T-helper 22 cell (primary cell): Measurements from ENCODE around the gene MAPKBP1.
"Not testable (repeated sequence)": the region's sequence is repeated elsewhere in the genome, so short reads cannot be mapped to it uniquely, and the experiment has no call there.

Source experiments
- DNase-seq: peaks from one replicate; pipeline ENCODE4 v3.0.0-alpha.2; 2020; ENCODE audit warnings: low read depth

Gene MAPKBP1, protein sequence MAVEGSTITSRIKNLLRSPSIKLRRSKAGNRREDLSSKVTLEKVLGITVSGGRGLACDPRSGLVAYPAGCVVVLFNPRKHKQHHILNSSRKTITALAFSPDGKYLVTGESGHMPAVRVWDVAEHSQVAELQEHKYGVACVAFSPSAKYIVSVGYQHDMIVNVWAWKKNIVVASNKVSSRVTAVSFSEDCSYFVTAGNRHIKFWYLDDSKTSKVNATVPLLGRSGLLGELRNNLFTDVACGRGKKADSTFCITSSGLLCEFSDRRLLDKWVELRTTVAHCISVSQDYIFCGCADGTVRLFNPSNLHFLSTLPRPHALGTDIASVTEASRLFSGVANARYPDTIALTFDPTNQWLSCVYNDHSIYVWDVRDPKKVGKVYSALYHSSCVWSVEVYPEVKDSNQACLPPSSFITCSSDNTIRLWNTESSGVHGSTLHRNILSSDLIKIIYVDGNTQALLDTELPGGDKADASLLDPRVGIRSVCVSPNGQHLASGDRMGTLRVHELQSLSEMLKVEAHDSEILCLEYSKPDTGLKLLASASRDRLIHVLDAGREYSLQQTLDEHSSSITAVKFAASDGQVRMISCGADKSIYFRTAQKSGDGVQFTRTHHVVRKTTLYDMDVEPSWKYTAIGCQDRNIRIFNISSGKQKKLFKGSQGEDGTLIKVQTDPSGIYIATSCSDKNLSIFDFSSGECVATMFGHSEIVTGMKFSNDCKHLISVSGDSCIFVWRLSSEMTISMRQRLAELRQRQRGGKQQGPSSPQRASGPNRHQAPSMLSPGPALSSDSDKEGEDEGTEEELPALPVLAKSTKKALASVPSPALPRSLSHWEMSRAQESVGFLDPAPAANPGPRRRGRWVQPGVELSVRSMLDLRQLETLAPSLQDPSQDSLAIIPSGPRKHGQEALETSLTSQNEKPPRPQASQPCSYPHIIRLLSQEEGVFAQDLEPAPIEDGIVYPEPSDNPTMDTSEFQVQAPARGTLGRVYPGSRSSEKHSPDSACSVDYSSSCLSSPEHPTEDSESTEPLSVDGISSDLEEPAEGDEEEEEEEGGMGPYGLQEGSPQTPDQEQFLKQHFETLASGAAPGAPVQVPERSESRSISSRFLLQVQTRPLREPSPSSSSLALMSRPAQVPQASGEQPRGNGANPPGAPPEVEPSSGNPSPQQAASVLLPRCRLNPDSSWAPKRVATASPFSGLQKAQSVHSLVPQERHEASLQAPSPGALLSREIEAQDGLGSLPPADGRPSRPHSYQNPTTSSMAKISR (N-terminal part only)

DNA sequence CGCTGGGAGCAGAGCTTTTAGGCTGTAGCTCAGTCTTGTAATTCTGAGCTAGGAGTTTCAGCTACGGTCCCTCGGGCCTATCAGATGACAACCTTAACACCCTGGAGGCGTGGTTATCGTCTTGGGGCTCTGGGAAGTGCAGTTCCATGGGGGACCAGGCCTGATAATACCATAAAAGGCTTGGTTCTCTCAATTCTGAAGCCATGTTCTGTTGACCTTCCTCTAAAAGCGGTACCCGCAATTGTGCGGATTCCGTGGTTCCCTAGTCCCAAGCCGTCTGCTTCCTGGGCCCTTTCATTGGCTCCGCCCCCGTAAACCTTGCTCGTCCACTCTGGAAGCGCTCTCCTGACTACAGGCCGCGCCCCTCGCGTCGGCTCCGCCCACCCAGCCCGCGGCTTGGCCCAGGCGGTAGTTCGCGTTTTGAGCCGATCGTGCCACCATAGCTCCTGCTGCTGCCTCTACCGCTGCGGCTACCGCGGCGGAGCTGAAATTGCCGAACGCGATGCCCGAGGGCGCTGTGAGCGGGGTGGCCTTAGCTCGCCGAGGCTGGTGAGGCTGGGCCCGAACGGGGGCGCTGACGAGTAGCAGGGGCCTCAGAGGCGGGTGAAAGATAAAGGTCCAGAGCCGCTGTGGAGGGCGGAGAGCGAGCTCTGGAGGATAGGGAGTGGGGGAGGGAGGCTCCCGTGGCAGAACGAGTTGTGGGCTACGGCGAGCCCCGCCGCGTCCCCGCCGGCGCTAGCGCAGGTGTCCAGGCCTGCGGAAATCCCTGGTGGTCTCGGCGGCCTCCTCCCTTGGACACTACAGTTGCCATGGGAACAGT, at the start of gene MAPKBP1:
TSS of gene MAPKBP1 (plus strand) at position 423 of the 820 bp plus-strand sequence. CDS start 792 bp downstream, outside the sequence.
- DNase-seq, result peak; percentile 97

- no peak for DNase-seq
These were observed 47.1 kb upstream of the MAPKBP1 start for GRCh38 chr15:41727143-41727542.

GRCh38 chr15:41728061-41728460, 46.2 kb upstream of the MAPKBP1 start:
- not testable (repeated sequence) for DNase-seq

- DNase-seq, result no peak
These were observed 43.7 kb upstream of the MAPKBP1 start for GRCh38 chr15:41730543-41730942.

DNA sequence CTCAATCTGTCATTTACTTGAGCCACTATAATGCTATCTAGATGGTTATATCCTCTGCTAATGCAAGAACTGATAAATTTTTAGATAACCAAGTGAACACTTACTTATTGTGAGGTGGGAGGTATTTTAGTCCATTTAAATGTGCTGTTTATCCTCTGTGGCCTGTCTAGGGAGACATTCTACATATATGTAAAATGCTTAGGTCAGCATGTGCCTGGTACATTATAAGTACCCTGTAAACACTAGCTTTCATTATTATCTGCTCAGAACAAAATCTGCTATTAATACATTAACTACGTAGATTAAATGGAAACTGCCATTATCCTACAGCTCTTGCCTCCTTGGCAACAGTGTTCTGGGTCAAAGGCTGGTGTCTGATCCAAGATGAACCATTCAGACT, 41.8 kb upstream of the MAPKBP1 start:
- DNase-seq, result no peak

DNA sequence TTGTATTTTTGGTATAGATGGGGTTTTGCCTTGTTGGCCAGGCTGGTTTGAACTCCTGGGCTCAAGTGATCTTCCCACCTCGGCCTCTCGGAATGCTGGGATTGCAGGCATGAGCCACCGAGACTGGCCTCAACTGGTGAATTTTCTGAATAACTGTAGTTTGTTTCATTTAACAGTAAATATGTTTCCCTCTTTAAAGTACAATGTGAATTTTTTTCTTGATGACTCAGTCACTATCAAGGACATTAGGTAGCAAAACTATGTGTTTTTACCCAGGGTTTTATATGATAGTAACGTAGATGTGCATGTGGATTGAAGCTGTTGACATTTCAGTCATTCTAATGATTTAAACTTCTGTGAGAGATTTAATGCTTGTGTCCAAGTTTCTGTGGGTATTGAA, 40.2 kb upstream of the MAPKBP1 start:
- no peak for DNase-seq

DNA sequence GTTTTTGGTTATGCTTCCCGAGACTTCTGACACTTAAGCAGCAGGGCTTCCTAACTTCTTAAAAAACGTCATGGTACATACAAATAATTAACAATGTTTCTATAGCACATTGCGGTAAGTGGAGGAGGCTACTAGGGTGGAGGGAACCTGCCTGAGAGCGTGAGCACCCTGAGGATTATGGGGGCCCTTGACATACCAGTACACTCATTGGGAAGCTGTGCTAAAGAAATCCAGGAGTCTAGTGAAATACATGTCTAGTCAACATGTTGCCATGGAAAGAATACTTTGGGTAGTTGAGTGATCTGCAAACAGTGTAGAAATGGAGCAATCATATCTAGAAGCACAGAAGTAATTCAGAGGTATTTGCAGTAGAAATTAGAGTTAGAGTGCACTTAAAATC, 39.2 kb upstream of the MAPKBP1 start:
- DNase-seq, result no peak

DNA sequence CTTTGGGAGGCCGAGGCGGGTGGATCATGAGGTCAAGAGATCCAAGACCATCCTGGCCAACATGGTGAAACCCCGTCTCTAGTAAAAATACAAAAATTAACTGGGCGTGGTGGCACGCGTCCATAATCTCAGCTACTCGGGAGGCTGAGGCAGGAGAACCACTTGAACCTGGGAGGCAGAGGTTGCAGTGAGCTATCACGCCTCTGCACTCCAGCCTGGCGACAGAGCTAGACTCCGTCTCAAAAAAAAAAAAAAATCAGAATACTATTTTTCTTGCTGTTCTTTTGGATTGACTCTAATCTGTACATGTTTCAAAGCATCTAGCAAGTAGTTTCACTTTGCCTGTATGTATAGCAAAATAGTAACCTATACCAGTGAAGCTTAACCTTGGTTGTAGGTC, 38.8 kb upstream of the MAPKBP1 start:
- DNase-seq, result not testable (repeated sequence)

DNA sequence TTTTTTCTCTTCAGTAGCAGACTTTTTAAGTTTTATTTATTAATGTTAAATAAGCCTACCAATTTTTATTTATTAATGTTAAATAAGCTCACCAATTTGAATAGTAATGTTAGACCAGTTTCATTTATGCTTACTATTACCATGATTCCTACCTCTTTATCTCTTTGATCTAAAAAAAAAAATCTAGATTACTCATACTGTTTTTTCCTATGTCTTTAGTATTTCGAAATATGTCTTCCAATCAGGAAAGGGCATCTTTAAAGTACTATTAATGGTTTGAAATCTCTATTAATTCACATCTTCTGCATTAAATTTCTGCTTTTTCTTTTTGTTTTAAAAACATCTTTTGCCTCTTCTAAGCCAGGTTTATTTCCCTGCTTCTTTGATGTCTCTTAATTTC, 27.5 kb upstream of the MAPKBP1 start:
- no peak for DNase-seq

DNA sequence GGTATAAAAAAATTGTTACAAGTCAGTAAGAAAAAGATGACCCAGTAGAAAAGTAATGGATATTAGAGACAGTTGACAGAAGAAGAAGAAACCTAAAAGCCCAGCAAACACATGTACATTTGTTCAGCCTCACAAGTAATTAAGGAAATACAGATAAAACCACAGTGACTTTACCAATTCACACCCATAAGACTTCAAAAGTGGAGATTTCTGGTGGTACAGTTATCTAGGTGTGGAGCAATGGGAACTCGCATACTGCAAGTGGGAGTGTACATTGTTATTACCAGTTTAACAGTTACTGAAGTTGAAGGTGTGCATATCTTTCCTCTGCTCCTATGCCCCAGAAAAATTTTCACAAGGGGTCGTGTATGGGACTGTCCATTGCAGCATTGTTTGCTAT, 18.1 kb upstream of the MAPKBP1 start:
- no peak for DNase-seq

GRCh38 chr15:41772720-41773331, 1.5 kb upstream of the MAPKBP1 start:
- DNase-seq, result peak; percentile 34

DNA sequence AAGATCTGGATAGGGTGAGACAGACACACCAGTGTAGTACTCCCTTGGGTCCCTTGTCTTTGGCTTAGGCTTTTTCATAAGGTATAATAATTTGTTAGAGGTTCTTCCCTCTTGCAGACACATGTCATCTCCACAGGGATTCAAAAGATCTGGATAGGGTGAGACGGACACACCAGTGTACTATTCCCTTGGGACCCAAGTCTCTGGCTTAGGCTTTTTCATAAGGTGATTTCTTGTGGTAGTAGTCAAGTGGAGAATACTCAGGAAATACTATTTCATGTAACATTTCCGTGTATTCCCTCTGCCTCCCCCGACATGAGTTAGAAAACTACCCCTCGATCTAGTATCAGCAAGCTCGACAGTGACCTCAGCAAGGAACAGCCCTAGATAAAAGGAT, 954 bp upstream of the MAPKBP1 start:
- DNase-seq, result no peak

- DNase-seq, result no peak
These were observed 589 bp upstream of the MAPKBP1 start for GRCh38 chr15:41773729-41774061.

DNA sequence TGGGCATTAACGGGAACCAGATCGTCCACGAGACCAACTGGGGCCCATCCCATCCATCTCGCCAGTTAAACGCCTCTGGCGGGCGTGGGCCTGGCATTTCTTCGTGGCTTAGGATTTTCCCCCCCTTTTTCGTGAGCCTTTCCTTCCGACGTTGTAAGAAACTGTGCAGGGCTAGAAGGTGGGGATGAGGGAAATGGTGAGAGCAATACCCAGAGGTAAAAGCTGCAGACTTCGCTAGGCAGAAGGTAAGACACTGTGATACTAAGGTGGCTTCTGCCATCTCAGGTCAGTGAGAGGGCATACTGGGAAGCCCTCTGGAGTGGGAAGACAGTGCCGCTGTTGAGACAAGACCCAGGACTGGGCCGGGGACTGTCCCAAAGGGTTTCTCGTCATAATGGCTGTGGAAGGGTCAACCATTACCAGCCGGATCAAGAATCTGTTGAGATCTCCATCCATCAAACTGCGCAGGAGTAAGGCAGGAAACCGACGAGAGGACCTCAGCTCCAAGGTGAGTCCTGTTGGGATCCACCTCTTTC, 666 bp downstream of the MAPKBP1 start:
- no peak for DNase-seq

DNA sequence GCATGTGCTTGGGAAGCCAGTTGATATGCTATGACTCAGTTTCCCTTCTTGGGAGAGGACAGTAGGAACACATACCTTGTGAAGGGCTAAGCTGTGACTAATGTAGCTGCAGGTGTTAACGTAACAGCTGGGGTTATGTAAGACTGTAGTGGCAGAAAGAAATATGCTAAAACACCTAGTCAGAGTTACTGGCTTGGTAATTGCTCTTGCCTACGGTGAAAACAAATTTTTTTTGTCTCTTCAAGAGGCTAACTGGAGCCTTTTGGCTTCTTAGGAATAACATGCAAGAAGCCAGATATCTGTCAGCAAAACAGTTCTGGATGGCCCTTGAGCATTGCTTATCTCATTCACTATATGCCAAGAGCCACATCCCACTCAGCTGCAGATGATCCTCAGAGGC, 1.4 kb downstream of the MAPKBP1 start:
- DNase-seq, result no peak

- DNase-seq, result no peak
These were observed 3.2 kb downstream of the MAPKBP1 start for GRCh38 chr15:41777421-41777973.

GRCh38 chr15:41778521-41778920, 4.2 kb downstream of the MAPKBP1 start:
- no peak for DNase-seq

DNA sequence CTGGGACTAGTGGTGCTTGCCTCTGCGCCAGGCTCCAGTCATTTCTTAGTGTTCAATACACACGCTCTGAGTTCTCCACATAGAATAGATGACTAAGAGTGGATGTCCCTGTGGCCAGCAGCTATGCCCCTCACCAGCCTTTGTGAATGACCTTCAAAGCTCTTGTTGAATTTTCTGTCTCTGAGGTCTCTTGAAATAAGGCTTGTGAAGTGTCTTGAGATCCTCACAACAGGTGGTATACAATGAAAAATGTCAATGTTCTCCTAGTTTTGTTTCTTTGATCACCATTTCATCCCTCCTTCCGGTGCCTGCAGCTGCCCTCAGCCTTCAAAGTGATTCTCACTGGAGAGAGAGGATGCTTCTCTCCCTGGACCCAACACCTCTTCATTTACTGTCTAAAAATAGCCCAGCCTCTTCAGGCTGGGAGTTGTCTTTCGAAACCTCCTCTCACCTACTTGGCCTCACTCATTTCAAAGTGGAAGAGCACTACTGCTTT, 5.4 kb downstream of the MAPKBP1 start:
- no peak for DNase-seq

DNA sequence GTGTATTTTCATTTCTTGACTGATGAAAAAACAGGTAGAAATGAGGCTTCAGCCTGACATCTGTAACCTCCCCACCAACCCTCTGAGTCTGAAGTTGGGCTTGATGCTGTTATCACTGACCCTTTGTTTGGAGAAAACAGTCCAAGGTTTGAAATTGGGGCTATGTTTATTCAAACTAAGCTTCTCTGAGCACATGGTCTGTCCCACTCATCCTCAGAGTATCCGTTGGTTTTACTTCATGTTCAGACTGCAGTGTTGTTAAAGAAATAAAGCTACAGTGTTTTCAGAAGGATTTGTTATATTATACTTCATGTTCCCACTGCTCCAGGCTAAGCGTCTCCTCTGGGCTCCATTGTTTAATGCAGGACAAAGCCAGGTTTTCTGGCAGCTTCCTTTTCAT, 6.0 kb downstream of the MAPKBP1 start:
- no peak for DNase-seq

- DNase-seq, result no peak
These were observed 6.4 kb downstream of the MAPKBP1 start for GRCh38 chr15:41780727-41781126.
